DOHH2 (cell line): ENCODE measurements around the gene CNTN5.

Source experiments
- H3F3A ChIP-seq: fragments of 200-600 bp; sonication (generic), shearing (Covaris generic); 2 replicates; pipeline ENCODE4 v1.6.0; 2016; ENCODE audit warnings: antibody characterized with exemption, mild to moderate bottlenecking; ENCODE audit not compliant: control insufficient read depth, insufficient read depth
- H3K27ac ChIP-seq: fragments of 200-600 bp; sonication (generic); 2 replicates; pipeline ENCODE4 v1.5.1; 2014; ENCODE audit warnings: low read depth, mild to moderate bottlenecking, low read length, moderate library complexity
- H3K27me3 ChIP-seq: fragments of 200-600 bp; sonication (generic); 2 replicates; pipeline ENCODE4 v1.6.1; 2014; ENCODE audit warnings: mild to moderate bottlenecking, low read length, mixed read lengths; ENCODE audit not compliant: control insufficient read depth
- H3K36me3 ChIP-seq: fragments of 200-600 bp; sonication (generic); 2 replicates; pipeline ENCODE4 v1.6.1; 2014; ENCODE audit warnings: mild to moderate bottlenecking, low read length, moderate library complexity, mixed read lengths; ENCODE audit not compliant: control insufficient read depth
- H3K4me1 ChIP-seq: fragments of 200-600 bp; sonication (generic); 2 replicates; pipeline ENCODE4 v1.6.1; 2014; ENCODE audit warnings: mild to moderate bottlenecking, low read length, mixed read lengths; ENCODE audit not compliant: control insufficient read depth
- H3K4me2 ChIP-seq: fragments of 200-600 bp; sonication (generic); 2 replicates; pipeline ENCODE4 v1.6.0; 2014; ENCODE audit warnings: mild to moderate bottlenecking, low read length, moderate library complexity
- H3K4me3 ChIP-seq: fragments of 200-600 bp; sonication (generic); 2 replicates; pipeline ENCODE4 v1.5.1; 2014; ENCODE audit warnings: mild to moderate bottlenecking, low read length, mixed read lengths
- H3K79me2 ChIP-seq: fragments of 200-600 bp; sonication (generic); 2 replicates; pipeline ENCODE4 v1.6.1; 2014; ENCODE audit warnings: mild to moderate bottlenecking, low read length, mixed read lengths; ENCODE audit not compliant: control insufficient read depth
- H3K9me2 ChIP-seq: fragments of 200-600 bp; sonication (generic); replicated peaks from 2 replicates; pipeline ENCODE4 v1.6.1; 2014; ENCODE audit warnings: mild to moderate bottlenecking, low read length, mixed read lengths; ENCODE audit not compliant: control insufficient read depth
- H3K9me3 ChIP-seq: fragments of 200-600 bp; sonication (generic); 2 replicates; pipeline ENCODE4 v1.6.1; 2014; ENCODE audit warnings: antibody characterized with exemption, low read length, mixed read lengths; ENCODE audit not compliant: control insufficient read depth, insufficient read depth
- H4K20me1 ChIP-seq: fragments of 200-600 bp; sonication (generic); 2 replicates; pipeline ENCODE4 v1.6.0; 2014; ENCODE audit warnings: low read depth, mild to moderate bottlenecking, antibody characterized with exemption, low read length, moderate library complexity; ENCODE audit not compliant: control insufficient read depth, insufficient read depth
- CTCF ChIP-seq: fragments of 200-600 bp; sonication (generic); IDR thresholded peaks from one replicate; pipeline ENCODE4 v1.5.1; 2014; ENCODE audit warnings: antibody characterized with exemption, mild to moderate bottlenecking, low read depth, low read length; ENCODE audit not compliant: poor library complexity, severe bottlenecking
- EZH2phosphoT487 ChIP-seq: fragments of 200-600 bp; sonication (generic); IDR thresholded peaks from 2 replicates; pipeline ENCODE4 v1.6.1; 2017; ENCODE audit warnings: borderline replicate concordance, mild to moderate bottlenecking, antibody characterized with exemption, low read length, moderate library complexity, mixed read lengths

The CNTN5 gene

DNA sequence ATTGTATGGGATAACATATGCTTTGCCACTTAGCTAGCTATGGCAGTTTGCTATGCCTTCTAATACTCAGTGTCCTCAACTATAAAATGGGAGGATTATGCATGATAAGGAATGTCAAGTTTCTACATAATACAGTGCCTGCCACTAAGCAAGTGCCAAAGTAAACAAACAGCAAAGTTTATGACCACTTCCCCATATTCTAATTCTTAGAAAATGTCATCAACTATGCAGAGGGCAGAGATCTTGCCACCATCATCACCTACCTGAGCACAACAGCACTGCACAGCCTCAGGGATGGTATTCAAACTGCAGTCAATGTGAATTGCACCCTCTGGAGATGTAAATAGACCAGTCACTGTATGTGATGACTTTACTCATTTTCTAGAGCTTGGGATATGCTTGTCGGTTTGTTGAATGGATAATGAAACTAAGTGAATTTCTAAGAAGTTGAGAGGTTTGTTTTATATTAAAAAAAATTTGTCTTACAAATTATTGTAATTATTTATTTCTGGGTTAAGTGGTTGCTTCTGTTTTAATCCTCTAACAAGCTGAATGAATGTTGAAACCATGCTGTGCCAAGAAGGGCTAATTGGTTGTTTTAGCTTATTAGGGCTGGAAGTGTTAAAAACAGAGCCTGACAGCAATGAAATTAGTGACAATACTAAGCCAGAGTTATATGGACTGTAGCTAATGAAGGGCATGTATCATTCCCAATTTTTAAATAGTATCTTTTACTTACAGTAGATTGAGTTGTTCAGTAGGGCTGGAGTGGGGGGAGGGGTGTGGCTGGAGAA is 398.4 kb downstream of the CNTN5 start:
- Histone ChIP-seq H3K27me3 (no peaks in the 10 kb centered on the region), H3K4me3 (no peak overlapping the region), H3K79me2 (no peaks in the 10 kb centered on the region), H3K27ac (no peak overlapping the region), H4K20me1 (no peaks in the 10 kb centered on the region), H3K9me2 (no peaks in the 10 kb centered on the region), H3K36me3 (no peaks in the 10 kb centered on the region), H3K4me2 (no peak overlapping the region), H3K9me3 (no peaks in the 10 kb centered on the region), H3F3A (no peaks in the 10 kb centered on the region), H3K4me1 (no peaks in the 10 kb centered on the region)
- TF ChIP-seq CTCF = no peak
- TF ChIP-seq EZH2phosphoT487 = no peak

DNA sequence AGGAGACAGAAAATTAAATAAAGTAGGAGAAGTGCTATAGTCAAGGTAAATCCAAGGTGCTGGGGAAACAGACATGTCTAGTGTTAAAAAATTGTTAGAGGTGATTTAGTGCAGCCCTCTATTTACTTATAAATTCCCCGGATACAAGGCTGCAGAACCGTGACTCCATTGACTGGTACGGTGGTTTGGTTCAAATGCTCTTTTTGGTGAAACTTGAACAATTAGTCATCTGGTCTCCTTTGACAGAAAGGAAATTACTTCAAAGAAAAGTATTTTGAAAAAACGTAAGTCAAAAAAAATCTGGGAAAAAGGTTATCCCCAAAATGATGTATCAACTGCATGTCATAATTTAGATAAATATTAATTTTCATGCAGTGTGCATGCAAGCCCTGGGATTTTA is 399.2 kb downstream of the CNTN5 start:
- H3K27me3 ChIP-seq = no peaks in the 10 kb centered on the region
- TF ChIP-seq EZH2phosphoT487 = no peak
- no peak for TF ChIP-seq CTCF
- no peaks in the 10 kb centered on the region for H3K36me3 ChIP-seq
- peaks cover 7% of the 10 kb centered on the region; the same call in 1 of the 2 replicates for H3K9me3 ChIP-seq
- no peak overlapping the region for H3K27ac ChIP-seq
- no peak overlapping the region for H3K4me3 ChIP-seq
- no peak overlapping the region for H3K4me2 ChIP-seq
- no peaks in the 10 kb centered on the region for H3K9me2 ChIP-seq
- H4K20me1 ChIP-seq = no peaks in the 10 kb centered on the region
- H3K79me2 ChIP-seq = no peaks in the 10 kb centered on the region
- H3F3A ChIP-seq = no peaks in the 10 kb centered on the region
- no peaks in the 10 kb centered on the region for H3K4me1 ChIP-seq

- Histone ChIP-seq H3K4me2 (no peak overlapping the region), H3K4me1 (no peaks in the 10 kb centered on the region), H3K9me3 (peaks cover 7% of the 10 kb centered on the region; the same call in 1 of the 2 replicates)
Measured at GRCh38 chr11:99422581-99423427, 402.1 kb downstream of the CNTN5 start.

More at GRCh38 chr11:99422581-99423427, 402.1 kb downstream of the CNTN5 start:
- Histone ChIP-seq H3K4me3 (no peak overlapping the region), H3K79me2 (no peaks in the 10 kb centered on the region), H3K9me2 (no peaks in the 10 kb centered on the region), H3K36me3 (no peaks in the 10 kb centered on the region), H4K20me1 (no peaks in the 10 kb centered on the region), H3K27ac (no peak overlapping the region), H3K27me3 (no peaks in the 10 kb centered on the region), H3F3A (no peaks in the 10 kb centered on the region)
- TF ChIP-seq CTCF (no peak), EZH2phosphoT487 (no peak)
